H1 (cell line): ENCODE data around the gene TRIM7. TPM values are rescaled to one million over a fixed set of nuclear protein-coding genes. Genes with fewer than 3 reads are reported as not detected.

Experiments used
- CTCF ChIA-PET: fragments of 300-600 bp; sonication (Branson Sonifier 250); formaldehyde crosslinking; loops from one replicate; lab custom pipeline; 2021; ENCODE audit not compliant: partially characterized antibody; lab: Charles Lee
- POLR2A ChIA-PET: fragments of 300-600 bp; sonication (Branson Sonifier 250); formaldehyde crosslinking; loops from one replicate; lab custom pipeline; 2021; ENCODE audit warnings: inconsistent platforms; ENCODE audit not compliant: partially characterized antibody; lab: Charles Lee
- DNase-seq, 2 experiments: peaks; one replicate each; pipeline versions ENCODE4 v3.0.0 to v3.0.0-alpha.2; 2010 to 2022; ENCODE audit warnings: low spot score in 2 of 2, low read depth in 1 of 2, mixed read lengths in 1 of 2
- FAIRE-seq: peaks from 2 replicates; lab custom pipeline; 2011; peaks lifted over from hg19 to GRCh38; lab: Jason Lieb, UNC
- H2AFZ ChIP-seq: 2 replicates; pipeline ENCODE4 v1.8.1; 2012; ENCODE audit warnings: low read length, inconsistent platforms
- H2AK5ac ChIP-seq: 2 replicates; pipeline ENCODE4 v1.6.1; 2013; ENCODE audit warnings: low read depth, low read length
- H2BK120ac ChIP-seq: replicated peaks from 2 replicates; pipeline ENCODE3; 2013; ENCODE audit warnings: low read depth, low read length, inconsistent platforms
- H2BK12ac ChIP-seq: 2 replicates; pipeline ENCODE4 v1.6.1; 2013; ENCODE audit warnings: low read depth, low read length
- H2BK15ac ChIP-seq: 2 replicates; pipeline ENCODE4 v1.6.1; 2013; ENCODE audit warnings: low read length
- H2BK20ac ChIP-seq: 2 replicates; pipeline ENCODE4 v1.6.1; 2013; ENCODE audit warnings: low read length
- H2BK5ac ChIP-seq: 2 replicates; pipeline ENCODE4 v1.6.1; 2013; ENCODE audit warnings: low read depth, low read length
- H3K14ac ChIP-seq: 2 replicates; pipeline ENCODE4 v1.6.1; 2013; ENCODE audit warnings: inconsistent platforms; ENCODE audit not compliant: insufficient read length
- H3K18ac ChIP-seq: 2 replicates; pipeline ENCODE4 v1.6.1; 2013; ENCODE audit warnings: low read length; ENCODE audit errors: extremely low read depth
- H3K23ac ChIP-seq: 2 replicates; pipeline ENCODE4 v1.6.1; 2013; ENCODE audit warnings: inconsistent platforms; ENCODE audit not compliant: insufficient read length
- H3K23me2 ChIP-seq: 2 replicates; pipeline ENCODE4 v1.6.1; 2013; ENCODE audit warnings: low read depth, low read length
- H3K27ac ChIP-seq: 2 replicates; pipeline ENCODE4 v1.6.1; 2011; ENCODE audit warnings: low read depth, low read length, inconsistent platforms
- H3K27me3 ChIP-seq, 4 experiments: replicated peaks in 1 of 4; 1 replicate in 1 of 4; 2 replicates in 3 of 4; pipeline versions ENCODE4 v1.6.1 to v1.8.1; 2011 to 2013; ENCODE audit warnings: low read length in 3 of 4, mild to moderate bottlenecking in 3 of 4, inconsistent platforms in 2 of 4, mixed read lengths in 2 of 4, moderate library complexity in 1 of 4; ENCODE audit not compliant: control insufficient read depth in 3 of 4, insufficient read depth in 3 of 4; ENCODE audit errors: extremely low read depth in 1 of 4
- H3K36me3 ChIP-seq, 4 experiments: 2 replicates each; pipeline versions ENCODE4 v1.6.1 to v1.8.1; 2011 to 2013; ENCODE audit warnings: mild to moderate bottlenecking in 4 of 4, low read length in 3 of 4, moderate library complexity in 2 of 4, control low read depth in 1 of 4, inconsistent platforms in 1 of 4; ENCODE audit not compliant: insufficient read depth in 4 of 4, control insufficient read depth in 2 of 4
- H3K4ac ChIP-seq: replicated peaks from 2 replicates; pipeline ENCODE3; 2013; ENCODE audit warnings: low read length, low read depth, mixed read lengths, inconsistent platforms; ENCODE audit not compliant: insufficient read length
- H3K4me1 ChIP-seq, 4 experiments: replicated peaks in 1 of 4; 1 replicate in 1 of 4; 2 replicates in 3 of 4; pipeline versions ENCODE4 v1.6.1 to v1.8.1; 2011 to 2013; ENCODE audit warnings: low read length in 3 of 4, inconsistent platforms in 2 of 4, mixed read lengths in 1 of 4; ENCODE audit not compliant: insufficient read depth in 4 of 4, control insufficient read depth in 3 of 4
- H3K4me2 ChIP-seq, 2 experiments: 2 replicates each; pipeline versions ENCODE4 v1.6.1 to v1.8.1; 2011 to 2013; ENCODE audit warnings: low read depth in 2 of 2, low read length in 2 of 2, control low read depth in 1 of 2, inconsistent platforms in 1 of 2, mild to moderate bottlenecking in 1 of 2; ENCODE audit not compliant: insufficient read depth in 1 of 2
- H3K4me3 ChIP-seq, 4 experiments: fragments of 200-600, 300-600 bp in 1 of 4; sonication (generic), shearing (Covaris generic), sonication (Bioruptor Twin) in 1 of 4; 2 replicates each; pipeline versions ENCODE4 v1.5.1 to v1.8.1; 2011 to 2016; ENCODE audit warnings: low read length in 4 of 4, low read depth in 3 of 4, control low read depth in 2 of 4, inconsistent platforms in 2 of 4, mild to moderate bottlenecking in 2 of 4, mixed read lengths in 1 of 4, moderate library complexity in 1 of 4; ENCODE audit not compliant: insufficient read depth in 2 of 4; ENCODE audit errors: extremely low read depth in 1 of 4
- H3K56ac ChIP-seq: replicated peaks from 2 replicates; pipeline ENCODE3; 2013; ENCODE audit warnings: low read depth, mild to moderate bottlenecking, mixed read lengths, low read length, inconsistent platforms; ENCODE audit not compliant: insufficient read length
- H3K79me1 ChIP-seq: 2 replicates; pipeline ENCODE4 v1.6.1; 2013; ENCODE audit warnings: low read depth, low read length, control low read depth
- H3K79me2 ChIP-seq, 2 experiments: 2 replicates each; pipeline versions ENCODE4 v1.6.1 to v1.8.1; 2012 to 2013; ENCODE audit warnings: low read length in 2 of 2, mild to moderate bottlenecking in 2 of 2, inconsistent platforms in 1 of 2; ENCODE audit not compliant: insufficient read depth in 2 of 2, control insufficient read depth in 1 of 2
- H3K9ac ChIP-seq, 4 experiments: replicated peaks in 1 of 4; 1 replicate in 1 of 4; 2 replicates in 3 of 4; pipeline versions ENCODE4 v1.6.1 to v1.8.1; 2011 to 2013; ENCODE audit warnings: low read depth in 3 of 4, low read length in 3 of 4, control low read depth in 2 of 4, mild to moderate bottlenecking in 2 of 4, moderate library complexity in 2 of 4, inconsistent platforms in 1 of 4; ENCODE audit errors: extremely low read depth in 1 of 4
- H3K9me3 ChIP-seq, 2 experiments: 2 replicates each; pipeline versions ENCODE4 v1.6.1 to v1.8.1; 2012 to 2013; ENCODE audit warnings: mild to moderate bottlenecking in 2 of 2, moderate library complexity in 2 of 2, control low read depth in 1 of 2, inconsistent platforms in 1 of 2, low read depth in 1 of 2, low read length in 1 of 2, mixed read lengths in 1 of 2; ENCODE audit not compliant: insufficient read depth in 2 of 2
- H4K20me1 ChIP-seq, 2 experiments: replicated peaks in 1 of 2; 2 replicates each; pipeline versions ENCODE3 to v1.8.1; 2011 to 2013; ENCODE audit warnings: inconsistent platforms in 2 of 2, low read length in 2 of 2, mild to moderate bottlenecking in 1 of 2; ENCODE audit not compliant: insufficient read depth in 2 of 2, control insufficient read depth in 1 of 2
- H4K5ac ChIP-seq: 2 replicates; pipeline ENCODE4 v1.6.1; 2013; ENCODE audit warnings: low read length, low read depth, mixed read lengths, inconsistent platforms; ENCODE audit not compliant: insufficient read length
- H4K8ac ChIP-seq: 2 replicates; pipeline ENCODE4 v1.8.0; 2013; ENCODE audit warnings: mild to moderate bottlenecking, moderate library complexity, low read length, inconsistent platforms; ENCODE audit not compliant: insufficient read depth; ENCODE audit errors: extremely low read depth
- H4K91ac ChIP-seq: replicated peaks from 2 replicates; pipeline ENCODE3; 2013; ENCODE audit warnings: low read length, mixed read lengths, inconsistent platforms; ENCODE audit not compliant: insufficient read length
- BRCA1 ChIP-seq: IDR thresholded peaks from 2 replicates; pipeline ENCODE4 v1.6.1; 2012; ENCODE audit warnings: low read depth, low read length, improper control_type of control experiment
- JUN ChIP-seq: IDR thresholded peaks from 2 replicates; pipeline ENCODE4 v1.6.1; 2011; ENCODE audit warnings: low read depth, mild to moderate bottlenecking, improper control_type of control experiment, low read length
- WGBS, 2 experiments: shearing (Covaris generic) in 1 of 2; methylation state at CpG; one replicate each; pipeline versions ENCODE4 v1.1.6 to v1.1.7; 2013 to 2015; ENCODE audit warnings: low lambda C conversion rate in 2 of 2, mixed read lengths in 2 of 2, inconsistent platforms in 1 of 2, low coverage in 1 of 2, missing lambda C conversion rate in 1 of 2; ENCODE audit not compliant: insufficient replicate concordance in 2 of 2, insufficient coverage in 1 of 2, insufficient read length in 1 of 2; ENCODE audit errors: extremely low coverage in 1 of 2, missing lambda C conversion rate in 1 of 2; 5-methylcytosine and 5-hydroxymethylcytosine counted together
- polyA plus RNA-seq, 7 experiments: library from polyadenylated mRNA; depleted of rRNA in 3 of 7; stranded (reverse) in 5 of 7; unstranded in 2 of 7; fragments of >200 nt in 5 of 7; fragments of 200-250 nt in 2 of 7; gene quantifications; 1 replicate in 5 of 7; 2 replicates in 1 of 7; 4 replicates in 1 of 7; pipeline versions ENCODE4 v1.2.1 to v1.2.3, GENCODE V29; 2011 to 2013; ENCODE audit warnings: missing spikeins in 2 of 7, mixed read lengths in 2 of 7
- total RNA-seq: library from RNA; stranded (reverse); fragmentation: NEBNext Ultra II Directional; extraction: Animal tissue kit (Norgen Biotek cat#: 25700); gene quantifications from 2 replicates; pipeline ENCODE4 v1.2.1, GENCODE V29; 2021

Gene TRIM7
- total and polyA plus RNA-seq, 2 of the 8 experiments (the other 6 are each of a cell fraction or from before 2014, with no cell fraction given) = 0.36 to 0.47 TPM

- Histone ChIP-seq H2BK5ac (no peak overlapping the region), H4K8ac (no peak overlapping the region), H3K9me3 (no peaks in the 10 kb centered on the region)
- TF ChIP-seq BRCA1 (no peak), JUN (no peak)
- TF ChIP-seq, all 59 proteins: peak for 0
- Histone ChIP-seq H2AK5ac (no peak overlapping the region), H3K27me3 (peaks cover 0 to 16% (median 9%) of the 10 kb centered on the region in 4 experiments; a peak in 5 of 7 replicates), H2BK120ac (no peak overlapping the region), H3K18ac (no peak overlapping the region), H3K79me2 (no peaks in the 10 kb centered on the region), H3K56ac (no peak overlapping the region), H3K14ac (no peak overlapping the region), H2BK15ac (no peak overlapping the region), H3K9ac (no peak overlapping the region), H4K5ac (no peak overlapping the region), H3K4me1 (no peaks in the 10 kb centered on the region), H3K79me1 (no peaks in the 10 kb centered on the region), H3K23ac (no peak overlapping the region), H3K27ac (no peak overlapping the region), H3K4ac (no peak overlapping the region), H2AFZ (no peak overlapping the region), H2BK12ac (no peak overlapping the region), H4K91ac (no peak overlapping the region), H3K36me3 (no peaks in the 10 kb centered on the region), H3K4me2 (no peak overlapping the region), H3K23me2 (peaks cover 6% of the 10 kb centered on the region; the same call in 1 of the 2 replicates), H4K20me1 (no peaks in the 10 kb centered on the region), H2BK20ac (no peak overlapping the region), H3K4me3 (no peak overlapping the region)
- POLR2A ChIA-PET = interaction anchor here (1.1 kb wide), 1 partner anchor 46 kb away, joined by 5 read pairs; no protein-coding TSS in a partner anchor
- 73% methylated on average over 3 of the region's 3 CpGs; no CpG with 5 or more reads in 1 of the 2 experiments for whole genome bisulfite sequencing, 2 experiments
- DNase-seq (no peak), FAIRE-seq (no peak)
- CTCF ChIA-PET = interaction anchor here (0.7 to 2.6 kb wide), 2 partner anchors 8 kb away, joined by 4 to 9 read pairs; no protein-coding TSS in a partner anchor
Measured at GRCh38 chr5:181176254-181176952, 28.6 kb downstream of the TRIM7 start.
